ENCODE results near the gene GRPEL2. TPM values are rescaled to one million over a fixed set of nuclear protein-coding genes. Genes with fewer than 3 reads are reported as not detected.

GRPEL2 gene
- total RNA-seq, 4 donors from 2014 or later = 6.6 to 12.4 (median 10.2) TPM

GRCh38 chr5:149314571-149315111, 30.7 kb upstream of the GRPEL2 start:
- intact Hi-C loops (cut with DNase I; ENCODE audit: low total_unique reads) = loop anchor here (5.0 kb wide), 1 partner anchor 58 kb away; no protein-coding TSS in a partner anchor
- no peak overlapping the region for H3K4me3 ChIP-seq (ENCODE audit: low read depth, poor library complexity, severe bottlenecking)
- 92 to 94% methylated on average over 4 of the region's 4 CpGs for WGBS, 2 donors
- DNase-seq (ENCODE audit: low spot score in 2 of 2) = no peak
- TF ChIP-seq POLR2A (IDR thresholded peaks at IDR 0.05) = no peak
- TF ChIP-seq CTCF (IDR thresholded peaks at IDR 0.05) = no peak

GRCh38 chr5:149315753-149316152, 29.5 kb upstream of the GRPEL2 start:
- no peak overlapping the region for H3K4me3 ChIP-seq (ENCODE audit: low read depth, poor library complexity, severe bottlenecking)
- no peak for TF ChIP-seq POLR2A (IDR thresholded peaks at IDR 0.05)
- no peak for TF ChIP-seq CTCF (IDR thresholded peaks at IDR 0.05)
- peak in 1 of 2 donors; percentile 86 for DNase-seq (ENCODE audit: low spot score in 2 of 2)
- intact Hi-C loops (cut with DNase I; ENCODE audit: low total_unique reads) = loop anchor here (5.0 kb wide), 1 partner anchor 57 kb away; no protein-coding TSS in a partner anchor
- WGBS, 2 donors = 84 to 89% methylated on average over 6 of the region's 6 CpGs

GRCh38 chr5:149317281-149318048, 27.8 kb upstream of the GRPEL2 start:
- TF ChIP-seq CTCF (IDR thresholded peaks at IDR 0.05) (no peak), POLR2A (IDR thresholded peaks at IDR 0.05) (no peak)
- intact Hi-C loops (cut with DNase I; ENCODE audit: low total_unique reads) = loop anchor here (5.0 kb wide), 1 partner anchor 55 kb away; no protein-coding TSS in a partner anchor
- 88 to 89% methylated on average over 10 to 14 of the region's 14 CpGs for WGBS, 2 donors

GRCh38 chr5:149319174-149319573, 26.1 kb upstream of the GRPEL2 start:
- WGBS, 2 donors = 95 to 96% methylated on average over 3 of the region's 3 CpGs
- DNase-seq (ENCODE audit: low spot score in 2 of 2) = no peak
- intact Hi-C loops (cut with DNase I; ENCODE audit: low total_unique reads) = loop anchor here (5.0 kb wide), 1 partner anchor 53 kb away; no protein-coding TSS in a partner anchor
- no peak for TF ChIP-seq POLR2A (IDR thresholded peaks at IDR 0.05)
- no peak for TF ChIP-seq CTCF (IDR thresholded peaks at IDR 0.05)
- H3K4me3 ChIP-seq (ENCODE audit: low read depth, poor library complexity, severe bottlenecking) = no peak overlapping the region

More at GRCh38 chr5:149317281-149318048, 27.8 kb upstream of the GRPEL2 start:
- peak in 1 of 2 donors; percentile 43 for DNase-seq (ENCODE audit: low spot score in 2 of 2)
- H3K4me3 ChIP-seq (ENCODE audit: low read depth, poor library complexity, severe bottlenecking) = no peak overlapping the region

GRCh38 chr5:149320791-149321330, 24.4 kb upstream of the GRPEL2 start:
- WGBS, 2 donors = 26 to 31% methylated on average over 4 of the region's 4 CpGs
- peak; percentile 77 to 95 for DNase-seq (ENCODE audit: low spot score in 2 of 2)
- no peak overlapping the region for H3K4me3 ChIP-seq (ENCODE audit: low read depth, poor library complexity, severe bottlenecking)
- intact Hi-C loops (cut with DNase I; ENCODE audit: low total_unique reads) = no loop called here
- TF ChIP-seq CTCF (IDR thresholded peaks at IDR 0.05) = no peak
- no peak for TF ChIP-seq POLR2A (IDR thresholded peaks at IDR 0.05)
